HEK293T (cell line): ENCODE results near the gene REXO4.

Experiments used
- ARNT ChIP-seq: fragments of 450-650 bp; IDR thresholded peaks from 2 replicates; pipeline ENCODE4 v1.6.1; 2017; ENCODE audit warnings: mild to moderate bottlenecking
- FOXK2 ChIP-seq: fragments of 450-650 bp; IDR thresholded peaks from 2 replicates; pipeline ENCODE4 v1.6.1; 2016; ENCODE audit warnings: mild to moderate bottlenecking
- HDGF ChIP-seq: fragments of 450-650 bp; IDR thresholded peaks from 2 replicates; pipeline ENCODE4 v1.6.1; 2017; ENCODE audit warnings: antibody characterized with exemption, borderline replicate concordance
- TARDBP ChIP-seq: fragments of 450-650 bp; IDR thresholded peaks from 2 replicates; pipeline ENCODE4 v1.6.1; 2016

- no peak for TF ChIP-seq FOXK2
- no peak for TF ChIP-seq HDGF
- TF ChIP-seq ARNT = no peak
- TF ChIP-seq TARDBP = no peak
Observed at GRCh38 chr9:133429214-133429613, 11.4 kb upstream of the REXO4 start.
